ENCODE data around the gene KTN1. TPM values are rescaled to one million over a fixed set of nuclear protein-coding genes. Genes with fewer than 3 reads are reported as not detected.

KTN1 gene
- total RNA-seq, 6 experiments from 2014 or later = 135 to 175 (median 148) TPM

DNA sequence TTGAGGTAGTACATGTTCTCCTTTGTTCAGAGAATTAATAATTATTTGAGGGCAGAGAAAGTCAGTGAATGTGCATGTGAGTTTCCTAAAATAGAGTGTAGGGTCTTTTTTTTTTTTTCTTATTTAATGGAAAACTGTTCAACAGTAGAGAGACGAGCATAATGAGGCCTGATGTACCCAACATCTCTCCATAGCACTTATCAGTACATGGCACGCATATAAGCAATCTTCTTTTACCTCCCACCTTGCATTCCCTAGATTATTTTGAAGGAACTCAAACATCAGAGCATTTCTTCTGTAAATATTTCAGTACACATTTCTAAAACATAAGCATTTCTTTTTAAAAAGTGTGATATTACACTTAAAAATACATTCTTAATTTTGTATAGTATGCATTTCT, 87.8 kb downstream of the KTN1 start:
- Mint-ChIP-seq H3K27me3 (ENCODE audit: insufficient read depth) (no peaks in the 10 kb centered on the region), H3K27ac (no peak overlapping the region), H3K36me3 (ENCODE audit: low read depth) (peaks cover 30% of the 10 kb centered on the region), H3K4me3 (no peak overlapping the region), H3K9me3 (no peaks in the 10 kb centered on the region), H3K4me1 (ENCODE audit: low read depth) (peaks cover 4% of the 10 kb centered on the region)
- TF ChIP-seq CTCF (IDR thresholded peaks at IDR 0.05) = no peak
- DNase-seq = no peak

- DNase-seq = no peak
- H3K9me3 Mint-ChIP-seq = no peaks in the 10 kb centered on the region
Measured at GRCh38 chr14:55671641-55672040, 91.6 kb downstream of the KTN1 start.

DNA sequence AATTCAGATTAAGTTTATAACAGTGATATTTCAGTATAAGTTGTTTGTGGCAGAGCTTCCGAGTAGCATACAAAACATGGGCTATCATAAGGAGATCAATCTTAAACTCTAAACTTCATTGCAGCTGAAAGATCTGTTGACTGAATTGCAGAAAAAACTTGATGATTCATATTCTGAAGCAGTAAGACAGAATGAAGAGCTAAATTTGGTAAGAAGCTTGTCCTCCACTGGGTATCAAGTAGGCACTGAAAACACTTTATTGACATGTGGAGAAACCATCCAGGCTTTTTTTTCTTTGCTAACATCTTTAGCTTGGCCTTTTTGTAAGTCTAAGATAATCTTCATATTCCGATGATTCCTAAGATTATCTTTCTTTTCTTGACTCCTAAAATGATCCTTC, 93.0 kb downstream of the KTN1 start:
- DNase-seq = no peak
- Mint-ChIP-seq H3K36me3 (ENCODE audit: low read depth) (peaks cover 23% of the 10 kb centered on the region), H3K4me3 (no peak overlapping the region), H3K4me1 (ENCODE audit: low read depth) (peaks cover 9% of the 10 kb centered on the region; the same call in 1 of the 2 replicates), H3K27ac (no peak overlapping the region), H3K9me3 (no peaks in the 10 kb centered on the region), H3K27me3 (ENCODE audit: insufficient read depth) (no peaks in the 10 kb centered on the region)
- TF ChIP-seq CTCF (IDR thresholded peaks at IDR 0.05) = no peak

More at GRCh38 chr14:55671641-55672040, 91.6 kb downstream of the KTN1 start:
- peaks cover 9% of the 10 kb centered on the region; the same call in 1 of the 2 replicates for H3K4me1 Mint-ChIP-seq (ENCODE audit: low read depth)
- no peak overlapping the region for H3K4me3 Mint-ChIP-seq
- no peak for TF ChIP-seq CTCF (IDR thresholded peaks at IDR 0.05)
- H3K27ac Mint-ChIP-seq = no peak overlapping the region
- peaks cover 22% of the 10 kb centered on the region for H3K36me3 Mint-ChIP-seq (ENCODE audit: low read depth)
- H3K27me3 Mint-ChIP-seq (ENCODE audit: insufficient read depth) = no peaks in the 10 kb centered on the region

DNA sequence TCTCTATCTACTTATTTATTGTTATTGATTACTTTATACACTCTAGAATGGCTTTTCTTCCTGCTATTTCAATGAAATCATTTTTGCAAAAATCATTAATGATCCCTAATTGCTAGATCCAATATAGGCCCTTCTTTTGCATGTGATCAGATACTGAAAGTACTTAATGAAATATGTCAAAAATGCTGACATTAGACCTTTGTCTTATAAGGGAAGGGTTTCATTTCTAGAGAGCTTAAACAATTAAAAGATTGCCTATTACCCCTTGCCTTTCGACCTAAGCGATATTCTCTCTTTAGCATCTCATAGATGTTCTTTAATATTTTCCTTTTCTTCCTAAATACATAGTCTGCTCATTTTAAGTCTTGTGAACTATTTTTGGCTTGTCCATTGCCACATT, 101.1 kb downstream of the KTN1 start:
- no peak for DNase-seq
- peaks cover 39% of the 10 kb centered on the region for H3K36me3 Mint-ChIP-seq (ENCODE audit: low read depth)
- no peak overlapping the region for H3K27ac Mint-ChIP-seq
- peaks cover 29% of the 10 kb centered on the region for H3K4me1 Mint-ChIP-seq (ENCODE audit: low read depth)
- H3K4me3 Mint-ChIP-seq = no peak overlapping the region
- TF ChIP-seq CTCF (IDR thresholded peaks at IDR 0.05) = no peak
- no peaks in the 10 kb centered on the region for H3K27me3 Mint-ChIP-seq (ENCODE audit: insufficient read depth)
- no peaks in the 10 kb centered on the region for H3K9me3 Mint-ChIP-seq

- peaks cover 63% of the 10 kb centered on the region for H3K4me1 Mint-ChIP-seq (ENCODE audit: low read depth)
- TF ChIP-seq CTCF (IDR thresholded peaks at IDR 0.05) = no peak
- peak; percentile 83 for DNase-seq
- H3K36me3 Mint-ChIP-seq (ENCODE audit: low read depth) = peaks cover 47% of the 10 kb centered on the region
- H3K4me3 Mint-ChIP-seq = peak overlapping the region; percentile 43
- H3K27me3 Mint-ChIP-seq (ENCODE audit: insufficient read depth) = peaks cover 4% of the 10 kb centered on the region
- H3K27ac Mint-ChIP-seq = peak overlapping the region; percentile 78
- no peaks in the 10 kb centered on the region for H3K9me3 Mint-ChIP-seq
Measured at GRCh38 chr14:55684956-55685584, 105.1 kb downstream of the KTN1 start.
